MM.1S (cell line): ENCODE data around the gene KCNQ5.

Experiments
- CTCF ChIP-seq: fragments of 300-600 bp; sonication (generic); IDR thresholded peaks from 2 replicates; pipeline ENCODE4 v1.5.1; 2016; ENCODE audit warnings: antibody characterized with exemption, low read length, mixed read lengths
- EZH2 ChIP-seq: fragments of 300-600 bp; sonication (generic); optimal IDR thresholded peaks from 2 replicates; pipeline ENCODE3; 2017; ENCODE audit warnings: low read depth, mild to moderate bottlenecking, antibody characterized with exemption, low read length, mixed read lengths

GRCh38 chr6:72950114-72950860 lies 328.4 kb downstream of the KCNQ5 start:
- TF ChIP-seq CTCF (no peak), EZH2 (no peak)
